ENCODE measurements around the gene CFAP210.

- TF ChIP-seq CTCF (IDR thresholded peaks at IDR 0.05) (no peak), ZNF302 (CRISPR knock-in tag; IDR thresholded peaks at IDR 0.05) (no peak), HMGXB4 (CRISPR knock-in tag; IDR thresholded peaks at IDR 0.05; ENCODE audit: borderline replicate concordance) (no peak), NR3C1 (IDR thresholded peaks at IDR 0.05) (no peak), CHD2 (IDR thresholded peaks at IDR 0.05; ENCODE audit: low read length, partially characterized antibody) (no peak), FOSB (CRISPR knock-in tag; IDR thresholded peaks at IDR 0.05) (no peak), RFX5 (IDR thresholded peaks at IDR 0.05) (no peak), POLR2A (IDR thresholded peaks at IDR 0.05; ENCODE audit: low read length) (no peak), MAX (IDR thresholded peaks at IDR 0.05) (no peak), CHD4 (IDR thresholded peaks at IDR 0.05; ENCODE audit: borderline replicate concordance) (no peak), REST (IDR thresholded peaks at IDR 0.05) (no peak), BHLHE40 (IDR thresholded peaks at IDR 0.05; ENCODE audit: low read depth, low read length) (no peak), NFE2L2 (conservative IDR thresholded peaks at IDR 0.05; ENCODE audit: low read length) (no peak), ELK1 (IDR thresholded peaks at IDR 0.05; ENCODE audit: low read depth, low read length) (no peak)
Measured at GRCh38 chr2:169637620-169638019, 56.6 kb downstream of the CFAP210 start.
